ENCODE results near the gene GMEB2.

DNA sequence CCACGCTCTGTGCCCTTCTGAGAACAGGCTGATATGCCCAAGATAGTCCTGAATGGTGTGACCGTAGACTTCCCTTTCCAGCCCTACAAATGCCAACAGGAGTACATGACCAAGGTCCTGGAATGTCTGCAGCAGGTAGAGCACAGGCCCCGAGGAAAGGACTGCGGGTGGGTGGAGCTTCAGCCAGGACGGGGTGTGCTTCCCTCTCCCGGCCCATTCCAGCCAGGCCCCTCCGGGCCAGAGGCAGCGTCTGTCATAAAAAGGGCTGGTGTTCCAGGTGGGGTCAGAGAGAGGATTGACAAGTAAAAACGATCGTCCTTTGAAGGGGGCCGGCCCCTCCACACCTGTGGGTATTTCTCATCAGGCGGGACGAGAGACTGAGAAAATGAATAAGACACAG, 32.5 kb upstream of the GMEB2 start:
- TF ChIP-seq, protein P1, sequence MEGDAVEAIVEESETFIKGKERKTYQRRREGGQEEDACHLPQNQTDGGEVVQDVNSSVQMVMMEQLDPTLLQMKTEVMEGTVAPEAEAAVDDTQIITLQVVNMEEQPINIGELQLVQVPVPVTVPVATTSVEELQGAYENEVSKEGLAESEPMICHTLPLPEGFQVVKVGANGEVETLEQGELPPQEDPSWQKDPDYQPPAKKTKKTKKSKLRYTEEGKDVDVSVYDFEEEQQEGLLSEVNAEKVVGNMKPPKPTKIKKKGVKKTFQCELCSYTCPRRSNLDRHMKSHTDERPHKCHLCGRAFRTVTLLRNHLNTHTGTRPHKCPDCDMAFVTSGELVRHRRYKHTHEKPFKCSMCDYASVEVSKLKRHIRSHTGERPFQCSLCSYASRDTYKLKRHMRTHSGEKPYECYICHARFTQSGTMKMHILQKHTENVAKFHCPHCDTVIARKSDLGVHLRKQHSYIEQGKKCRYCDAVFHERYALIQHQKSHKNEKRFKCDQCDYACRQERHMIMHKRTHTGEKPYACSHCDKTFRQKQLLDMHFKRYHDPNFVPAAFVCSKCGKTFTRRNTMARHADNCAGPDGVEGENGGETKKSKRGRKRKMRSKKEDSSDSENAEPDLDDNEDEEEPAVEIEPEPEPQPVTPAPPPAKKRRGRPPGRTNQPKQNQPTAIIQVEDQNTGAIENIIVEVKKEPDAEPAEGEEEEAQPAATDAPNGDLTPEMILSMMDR (IDR thresholded peaks at IDR 0.05) = no peak
- TF ChIP-seq EP300 (IDR thresholded peaks at IDR 0.05) = no peak
- TF ChIP-seq POLR2AphosphoS5 (IDR thresholded peaks at IDR 0.05) = no peak
